ENCODE data around the gene HYKK.
"Not testable (repeated sequence)": the region's sequence is repeated elsewhere in the genome, so short reads cannot be mapped to it uniquely, and the experiment has no call there.

Gene HYKK

GRCh38 chr15:78506971-78507830 lies at the start of gene HYKK:
Gene HYKK, plus strand, starts transcription at chr15:78507577. Its CDS starts 5,512 bp downstream, at chr15:78513089.
- DNase-seq (ENCODE audit: low read depth), result peak; percentile 93

GRCh38 chr15:78460737-78461136 lies 46.6 kb upstream of the HYKK start:
- no peak for DNase-seq (ENCODE audit: low read depth)

- no peak for DNase-seq (ENCODE audit: low read depth)
These were observed 46.0 kb upstream of the HYKK start for GRCh38 chr15:78461171-78461888.

- DNase-seq (ENCODE audit: low read depth), result no peak
These were observed 38.3 kb upstream of the HYKK start for GRCh38 chr15:78469031-78469430.

GRCh38 chr15:78477295-78477694 lies 30.1 kb upstream of the HYKK start:
- DNase-seq (ENCODE audit: low read depth), result no peak

- no peak for DNase-seq (ENCODE audit: low read depth)
These were observed 27.7 kb upstream of the HYKK start for GRCh38 chr15:78479650-78480049.

GRCh38 chr15:78481917-78482316 lies 25.5 kb upstream of the HYKK start:
- no peak for DNase-seq (ENCODE audit: low read depth)

- DNase-seq (ENCODE audit: low read depth), result no peak
These were observed 14.5 kb upstream of the HYKK start for GRCh38 chr15:78492872-78493271.

- DNase-seq (ENCODE audit: low read depth), result no peak
These were observed 5.5 kb upstream of the HYKK start for GRCh38 chr15:78501857-78502256.

GRCh38 chr15:78502641-78503040 lies 4.7 kb upstream of the HYKK start:
- no peak for DNase-seq (ENCODE audit: low read depth)

GRCh38 chr15:78507831-78508160 lies 419 bp downstream of the HYKK start:
- DNase-seq (ENCODE audit: low read depth), result no peak

GRCh38 chr15:78508272-78508671 lies 895 bp downstream of the HYKK start:
- no peak for DNase-seq (ENCODE audit: low read depth)

- DNase-seq (ENCODE audit: low read depth), result no peak
These were observed 2.4 kb downstream of the HYKK start for GRCh38 chr15:78509726-78510312.

GRCh38 chr15:78520035-78520434 lies 12.7 kb downstream of the HYKK start:
- not testable (repeated sequence) for DNase-seq (ENCODE audit: low read depth)

- no peak for DNase-seq (ENCODE audit: low read depth)
These were observed 16.9 kb downstream of the HYKK start for GRCh38 chr15:78524230-78524629.

- DNase-seq (ENCODE audit: low read depth), result no peak
These were observed 19.9 kb downstream of the HYKK start for GRCh38 chr15:78527325-78527724.

GRCh38 chr15:78533331-78533730 lies 26.0 kb downstream of the HYKK start:
- no peak for DNase-seq (ENCODE audit: low read depth)

- no peak for DNase-seq (ENCODE audit: low read depth)
These were observed 28.8 kb downstream of the HYKK start for GRCh38 chr15:78536134-78536533.

- DNase-seq (ENCODE audit: low read depth), result peak; percentile 56
These were observed 30.0 kb downstream of the HYKK start for GRCh38 chr15:78537266-78537905.

GRCh38 chr15:78538358-78538757 lies 31.0 kb downstream of the HYKK start:
- no peak for DNase-seq (ENCODE audit: low read depth)

- DNase-seq (ENCODE audit: low read depth), result not testable (repeated sequence)
These were observed 32.2 kb downstream of the HYKK start for GRCh38 chr15:78539464-78540140.
